WTC11 (cell line): ENCODE results near the gene PCBD1. TPM values are rescaled to one million over a fixed set of nuclear protein-coding genes. Genes with fewer than 3 reads are reported as not detected.

Source experiments
- ATAC-seq: fragments of 200-7000 bp; cut with Tn5 transposase; 2 replicates; pipeline ENCODE4 v1.10.0; 2021; ENCODE audit warnings: mild to moderate bottlenecking, moderate library complexity
- Bru-seq: library from RNA; stranded (reverse); fragments of 400-500 nt; gene quantifications from one replicate; lab custom pipeline; 2021; lab: Mats Ljungman, UMichigan
- CTCF ChIA-PET: fragments of 300-600 bp; sonication (Branson Sonifier 250); formaldehyde crosslinking; loops from one replicate; lab custom pipeline; 2021; ENCODE audit warnings: antibody characterized with exemption; lab: Charles Lee
- POLR2A ChIA-PET: fragments of 350-600 bp; sonication (Branson Sonifier 250); formaldehyde crosslinking; loops from one replicate; lab custom pipeline; 2021; ENCODE audit warnings: antibody characterized with exemption; lab: Charles Lee
- DNase-seq: peaks from one replicate; pipeline ENCODE4 v3.0.0; 2021; ENCODE audit warnings: low spot score
- H3K27ac Mint-ChIP-seq: 2 replicates; pipeline ENCODE4 v1.8.0; 2021; ENCODE audit warnings: mixed read lengths
- H3K27me3 Mint-ChIP-seq: 2 replicates; pipeline ENCODE4 v1.8.0; 2021; ENCODE audit warnings: low read depth, mild to moderate bottlenecking, moderate library complexity, mixed read lengths
- H3K36me3 Mint-ChIP-seq: 2 replicates; pipeline ENCODE4 v1.8.0; 2021; ENCODE audit warnings: mixed read lengths
- H3K4me1 Mint-ChIP-seq: 2 replicates; pipeline ENCODE4 v1.8.0; 2022; ENCODE audit warnings: mixed read lengths
- H3K4me3 Mint-ChIP-seq: 2 replicates; pipeline ENCODE4 v1.8.0; 2021; ENCODE audit warnings: mild to moderate bottlenecking, moderate library complexity, mixed read lengths
- H3K9me3 Mint-ChIP-seq: 2 replicates; pipeline ENCODE4 v1.8.0; 2021; ENCODE audit warnings: mixed read lengths
- AFF4 ChIP-seq: sonication (generic); formaldehyde crosslinking; IDR thresholded peaks from 2 replicates; pipeline ENCODE4 v1.8.1; 2023; ENCODE audit warnings: mild to moderate bottlenecking, missing genetic modification reagents, borderline replicate concordance
- ATF6 ChIP-seq: sonication (generic); formaldehyde crosslinking; IDR thresholded peaks from 2 replicates; pipeline ENCODE4 v1.8.1; 2023; ENCODE audit warnings: mild to moderate bottlenecking, missing genetic modification reagents
- E2F5 ChIP-seq: sonication (generic); formaldehyde crosslinking; IDR thresholded peaks from 2 replicates; pipeline ENCODE4 v1.8.1; 2022; ENCODE audit warnings: mild to moderate bottlenecking, moderate library complexity, missing genetic modification reagents
- FOXK1 ChIP-seq: sonication (generic); formaldehyde crosslinking; IDR thresholded peaks from 2 replicates; pipeline ENCODE4 v1.8.0; 2022; ENCODE audit warnings: mild to moderate bottlenecking, moderate library complexity, missing genetic modification reagents
- GABPB1 ChIP-seq: sonication (generic); formaldehyde crosslinking; IDR thresholded peaks from 2 replicates; pipeline ENCODE4 v1.8.1; 2023; ENCODE audit warnings: mild to moderate bottlenecking, missing genetic modification reagents
- HMGXB4 ChIP-seq: sonication (generic); formaldehyde crosslinking; IDR thresholded peaks from 2 replicates; pipeline ENCODE4 v1.8.1; 2023; ENCODE audit warnings: mild to moderate bottlenecking, moderate library complexity, missing genetic modification reagents
- IRF1 ChIP-seq: sonication (generic); formaldehyde crosslinking; IDR thresholded peaks from 2 replicates; pipeline ENCODE4 v1.8.0; 2023; ENCODE audit warnings: missing genetic modification reagents
- MAX ChIP-seq: sonication (generic); formaldehyde crosslinking; IDR thresholded peaks from 2 replicates; pipeline ENCODE4 v1.8.0; 2022; ENCODE audit warnings: mild to moderate bottlenecking, missing genetic modification reagents
- PREB ChIP-seq: sonication (generic); formaldehyde crosslinking; IDR thresholded peaks from 2 replicates; pipeline ENCODE4 v1.8.1; 2022; ENCODE audit warnings: mild to moderate bottlenecking, missing genetic modification reagents, moderate library complexity, borderline replicate concordance
- SP1 ChIP-seq: sonication (generic); formaldehyde crosslinking; conservative IDR thresholded peaks from 2 replicates; pipeline ENCODE4 v1.8.1; 2022; ENCODE audit warnings: missing genetic modification reagents
- ZNF317 ChIP-seq: sonication (generic); formaldehyde crosslinking; IDR thresholded peaks from 2 replicates; pipeline ENCODE4 v1.8.1; 2023; ENCODE audit warnings: low read depth, mild to moderate bottlenecking, moderate library complexity, missing genetic modification reagents, borderline replicate concordance
- ZNF416 ChIP-seq: fragments of 250-450 bp; sonication (Bioruptor Pico); IDR thresholded peaks from 2 replicates; pipeline ENCODE4 v1.9.0; 2021; ENCODE audit warnings: mild to moderate bottlenecking, inconsistent platforms
- ZNF423 ChIP-seq: fragments of 250-450 bp; sonication (Bioruptor Pico); IDR thresholded peaks from 2 replicates; pipeline ENCODE4 v2.1.2; 2022; ENCODE audit warnings: mild to moderate bottlenecking, moderate library complexity
- long read RNA-seq, 3 experiments: library from RNA in 1 of 3; library from capped mRNA in 1 of 3; library from polyadenylated mRNA in 1 of 3; unstranded in 2 of 3; stranded (forward) in 1 of 3; transcript quantifications; one replicate each; pipeline ENCODE4 v2.0.0, GENCODE V29; 2021
- total RNA-seq: library from RNA; stranded (reverse); gene quantifications from 3 replicates; pipeline ENCODE4 v1.2.3, GENCODE V29; 2021

Gene PCBD1
- total RNA-seq (32.5 to 44.2 TPM (median 41.8 TPM) in 3 replicates), Bru-seq, nascent RNA (percentile 67 among the genes with signal in this experiment)
- long read RNA-seq, experiment 1, transcript PCBD1-202 (4 exons, 732 nt), result minor isoform, 10 of 45 reads
- long read RNA-seq, experiment 1, transcript PCBD1-201 (4 exons, 1,006 nt), result major isoform, 27 of 45 reads
- long read RNA-seq, experiment 1, partial matches to known transcripts, result 5 of 45 reads
- long read RNA-seq, experiment 1, other reads (novel, unspliced or antisense), result 3 of 45 reads
- long read RNA-seq, experiment 2, transcript PCBD1-201 (4 exons, 1,006 nt), result major isoform, 32 of 72 reads
- long read RNA-seq, experiment 2, transcript PCBD1-202 (4 exons, 732 nt), result minor isoform, 7 of 72 reads
- long read RNA-seq, experiment 2, partial matches to known transcripts, result 22 of 72 reads
- long read RNA-seq, experiment 2, other reads (novel, unspliced or antisense), result 10 of 72 reads
- long read RNA-seq, experiment 3, transcript PCBD1-201 (4 exons, 1,006 nt), result major isoform, 20 of 32 reads
- long read RNA-seq, experiment 3, partial matches to known transcripts, result 7 of 32 reads
- long read RNA-seq, experiment 3, other reads (novel, unspliced or antisense), result 3 of 32 reads

GRCh38 chr10:70887804-70888800, at the start of gene PCBD1:
Gene PCBD1 (minus strand): TSS chr10:70888565. CDS start chr10:70888533, 32 bp downstream.
- ChIA-PET CTCF (interaction anchor here (0.6 to 2.8 kb wide), 9 partner anchors 10 to 382 kb away, joined by 3 to 21 read pairs (median 3); no protein-coding TSS in a partner anchor), POLR2A (interaction anchor here (0.6 to 2.3 kb wide), 4 partner anchors 11 to 676 kb away, joined by 3 to 7 read pairs (median 4); no protein-coding TSS in a partner anchor)
- Mint-ChIP-seq H3K4me1 (peaks cover 53% of the 10 kb centered on the region), H3K4me3 (peak within 1 kb of the TSS; percentile 74), H3K9me3 (no peaks in the 10 kb centered on the region), H3K36me3 (peaks cover 14% of the 10 kb centered on the region), H3K27ac (peak within 1 kb of the TSS; percentile 63), H3K27me3 (no peaks in the 10 kb centered on the region)
- no peak for TF ChIP-seq E2F5 (CRISPR knock-in tag)
- peak; percentile 58 for TF ChIP-seq HMGXB4 (CRISPR knock-in tag)
- no peak; the same call in 1 of the 2 replicates for TF ChIP-seq GABPB1 (CRISPR knock-in tag)
- no peak for TF ChIP-seq MAX (CRISPR knock-in tag)
- 0 out of 2 replicates have a peak, but pooled peaks have one; percentile 11 for TF ChIP-seq IRF1
- no peak for TF ChIP-seq ZNF317 (CRISPR knock-in tag)
- peak; percentile 5; the same call in 1 of the 2 replicates for TF ChIP-seq FOXK1 (CRISPR knock-in tag)
- TF ChIP-seq AFF4 (CRISPR knock-in tag), result no peak
- TF ChIP-seq SP1, result peak; percentile 54; the same call in 1 of the 2 replicates
- TF ChIP-seq ZNF423 (CRISPR knock-in tag), result peak; percentile 72
- TF ChIP-seq ZNF416 (CRISPR knock-in tag), result no peak
- TF ChIP-seq ATF6 (CRISPR knock-in tag), result no peak
- no peak for TF ChIP-seq PREB (CRISPR knock-in tag)
- ATAC-seq (peak; percentile 73), DNase-seq (peak; percentile 69)
